Endothelial cell (in vitro differentiated cells): ENCODE measurements around the gene ATP2C2. TPM values are rescaled to one million over a fixed set of nuclear protein-coding genes. Genes with fewer than 3 reads are reported as not detected.

Source experiments
- DNase-seq: peaks from one replicate; pipeline ENCODE4 v3.0.0; 2021; ENCODE audit warnings: low spot score
- H3K27ac Mint-ChIP-seq: one replicate; pipeline ENCODE4 v1.8.0; 2021; ENCODE audit warnings: mixed read lengths, inconsistent platforms; ENCODE audit not compliant: unreplicated experiment
- H3K27me3 Mint-ChIP-seq: one replicate; pipeline ENCODE4 v1.8.0; 2021; ENCODE audit warnings: mild to moderate bottlenecking, moderate library complexity, mixed read lengths, inconsistent platforms; ENCODE audit not compliant: unreplicated experiment
- H3K36me3 Mint-ChIP-seq: one replicate; pipeline ENCODE4 v1.8.0; 2021; ENCODE audit warnings: mild to moderate bottlenecking, low read depth, mixed read lengths, inconsistent platforms; ENCODE audit not compliant: unreplicated experiment
- H3K4me1 Mint-ChIP-seq: one replicate; pipeline ENCODE4 v1.8.0; 2021; ENCODE audit warnings: mild to moderate bottlenecking, mixed read lengths, inconsistent platforms; ENCODE audit not compliant: unreplicated experiment
- H3K4me3 Mint-ChIP-seq: one replicate; pipeline ENCODE4 v1.8.0; 2021; ENCODE audit warnings: mild to moderate bottlenecking, mixed read lengths, inconsistent platforms; ENCODE audit not compliant: unreplicated experiment
- H3K9me3 Mint-ChIP-seq: one replicate; pipeline ENCODE4 v1.8.0; 2021; ENCODE audit warnings: mixed read lengths, inconsistent platforms; ENCODE audit not compliant: unreplicated experiment
- CTCF ChIP-seq: fragments of 200-600 bp; sonication (generic); IDR thresholded peaks from one replicate; pipeline ENCODE4 v1.5.0; 2021; ENCODE audit warnings: antibody characterized with exemption; ENCODE audit not compliant: unreplicated experiment
- total RNA-seq: library from RNA; stranded (reverse); fragmentation: NEBNext Ultra II Directional; extraction: Animal tissue kit (Norgen Biotek cat#: 25700); gene quantifications from one replicate; pipeline ENCODE4 v1.2.1, GENCODE V29; 2021; ENCODE audit not compliant: unreplicated experiment

Gene ATP2C2
- total RNA-seq, 1 donor from 2014 or later = 2.7 TPM

GRCh38 chr16:84404324-84404723 is 36.0 kb downstream of the ATP2C2 start:
- peaks cover 8% of the 10 kb centered on the region for H3K4me1 Mint-ChIP-seq
- H3K27me3 Mint-ChIP-seq = no peaks in the 10 kb centered on the region
- H3K36me3 Mint-ChIP-seq = no peaks in the 10 kb centered on the region
- no peak for TF ChIP-seq CTCF
- no peak overlapping the region for H3K4me3 Mint-ChIP-seq
- no peak for DNase-seq
- H3K9me3 Mint-ChIP-seq = no peaks in the 10 kb centered on the region
- no peak overlapping the region for H3K27ac Mint-ChIP-seq

GRCh38 chr16:84404936-84405639 is 36.8 kb downstream of the ATP2C2 start:
- H3K27me3 Mint-ChIP-seq = no peaks in the 10 kb centered on the region
- no peak for DNase-seq
- peaks cover 4% of the 10 kb centered on the region for H3K4me1 Mint-ChIP-seq
- H3K36me3 Mint-ChIP-seq = no peaks in the 10 kb centered on the region
- TF ChIP-seq CTCF = no peak
- H3K4me3 Mint-ChIP-seq = no peak overlapping the region
- H3K9me3 Mint-ChIP-seq = no peaks in the 10 kb centered on the region
- no peak overlapping the region for H3K27ac Mint-ChIP-seq

GRCh38 chr16:84406006-84406963 is 37.9 kb downstream of the ATP2C2 start:
- DNase-seq = no peak
- H3K4me3 Mint-ChIP-seq = no peak overlapping the region
- no peak for TF ChIP-seq CTCF

GRCh38 chr16:84407588-84408313 is 39.4 kb downstream of the ATP2C2 start:
- H3K4me3 Mint-ChIP-seq = no peak overlapping the region
- H3K36me3 Mint-ChIP-seq = peaks cover 4% of the 10 kb centered on the region
- H3K9me3 Mint-ChIP-seq = no peaks in the 10 kb centered on the region
- no peak for DNase-seq
- no peak overlapping the region for H3K27ac Mint-ChIP-seq
- H3K27me3 Mint-ChIP-seq = peaks cover 1% of the 10 kb centered on the region
- peaks cover 4% of the 10 kb centered on the region for H3K4me1 Mint-ChIP-seq
- TF ChIP-seq CTCF = no peak

More at GRCh38 chr16:84406006-84406963, 37.9 kb downstream of the ATP2C2 start:
- H3K27ac Mint-ChIP-seq = no peak overlapping the region
- peaks cover 4% of the 10 kb centered on the region for H3K4me1 Mint-ChIP-seq
- peaks cover 1% of the 10 kb centered on the region for H3K27me3 Mint-ChIP-seq
- no peaks in the 10 kb centered on the region for H3K36me3 Mint-ChIP-seq
- no peaks in the 10 kb centered on the region for H3K9me3 Mint-ChIP-seq
